Measurements from ENCODE around the gene SH3BP4. TPM values are rescaled to one million over a fixed set of nuclear protein-coding genes. Genes with fewer than 3 reads are reported as not detected.

The SH3BP4 gene
- total and polyA plus RNA-seq, 2 of the 13 experiments (the other 11 are each of a cell fraction or from before 2014, with no cell fraction given): 34.6 to 99.1 TPM

- TF ChIP-seq KMT2B (CRISPR knock-in tag; IDR thresholded peaks at IDR 0.05) (no peak), ZNF263 (CRISPR knock-in tag; IDR thresholded peaks at IDR 0.05) (peak; percentile 94)
- no TSS peak for BruUV-seq (replicated peaks)
- H3K4me2 ChIP-seq (ENCODE audit: low read depth, low read length): no peak overlapping the region
- no peak overlapping the region for H3K9ac ChIP-seq (ENCODE audit: insufficient read depth, low read depth, low read length)
- DNase-seq (ENCODE audit: low spot score): no peak
- no peak overlapping the region for H3K27ac ChIP-seq (ENCODE audit: extremely low read length, insufficient read depth, low read length)
- FAIRE-seq: no peak
- H3K36me3 ChIP-seq (replicated peaks in 1 of 2; ENCODE audit: control insufficient read depth in 1 of 2, insufficient read depth in 2 of 2, low read length in 2 of 2): no peaks in the 10 kb centered on the region
- H3K79me2 ChIP-seq (ENCODE audit: insufficient read depth, low read length): no peaks in the 10 kb centered on the region
- ChIA-PET POLR2A (interaction anchor here (0.6 kb wide), 1 partner anchor 42 kb away, joined by 4 read pairs; no protein-coding TSS in a partner anchor), CTCF (ENCODE audit: low intra/inter-chr PET ratio, low total read pairs) (no interaction called here)
- in situ Hi-C loops (cut with HindIII; ENCODE audit: extremely low pct_ligation_motif_present, low pct_unique_long_range_greater_than_20kb) (no loop called here), intact Hi-C loops (cut with micrococcal nuclease; ENCODE audit: unreplicated experiment) (no loop called here)
- no peak overlapping the region for H2AFZ ChIP-seq (ENCODE audit: low read length)
- H3K4me1 ChIP-seq (ENCODE audit: insufficient read depth, low read length): peaks cover 21% of the 10 kb centered on the region
- H4K20me1 ChIP-seq (ENCODE audit: insufficient read depth, low read length): no peaks in the 10 kb centered on the region
- WGBS (ENCODE audit: low lambda C conversion rate): 20% methylated on average over 17 of the region's 17 CpGs
- no peaks in the 10 kb centered on the region for H3K9me3 ChIP-seq (ENCODE audit: low read length)
- no peak overlapping the region; a peak in 1 of 6 replicates for H3K4me3 ChIP-seq (replicated peaks in 1 of 3; ENCODE audit: insufficient read depth in 1 of 3, low read depth in 2 of 3, low read length in 3 of 3)
- peak; percentile 78 for ATAC-seq
- peaks cover 2 to 71% of the 10 kb centered on the region in 2 experiments; a peak in 4 of 5 replicates for H3K27me3 ChIP-seq (ENCODE audit: control insufficient read depth in 1 of 2, insufficient read depth in 2 of 2, low read length in 2 of 2)
Observed at GRCh38 chr2:235087832-235088495, 136.1 kb downstream of the SH3BP4 start.

GRCh38 chr2:235088496-235088921 lies 136.7 kb downstream of the SH3BP4 start:
- DNase-seq (ENCODE audit: low spot score): peak; percentile 22
- Histone ChIP-seq H3K9me3 (ENCODE audit: low read length) (no peaks in the 10 kb centered on the region), H3K27ac (ENCODE audit: extremely low read length, insufficient read depth, low read length) (no peak overlapping the region), H2AFZ (ENCODE audit: low read length) (no peak overlapping the region), H3K27me3 (ENCODE audit: control insufficient read depth in 1 of 2, insufficient read depth in 2 of 2, low read length in 2 of 2) (peaks cover 2 to 65% of the 10 kb centered on the region in 2 experiments; a peak in 4 of 5 replicates), H3K9ac (ENCODE audit: insufficient read depth, low read depth, low read length) (no peak overlapping the region), H3K4me3 (replicated peaks in 1 of 3; ENCODE audit: insufficient read depth in 1 of 3, low read depth in 2 of 3, low read length in 3 of 3) (no peak overlapping the region), H3K4me1 (ENCODE audit: insufficient read depth, low read length) (peaks cover 21% of the 10 kb centered on the region), H3K4me2 (ENCODE audit: low read depth, low read length) (no peak overlapping the region), H4K20me1 (ENCODE audit: insufficient read depth, low read length) (no peaks in the 10 kb centered on the region), H3K36me3 (replicated peaks in 1 of 2; ENCODE audit: control insufficient read depth in 1 of 2, insufficient read depth in 2 of 2, low read length in 2 of 2) (no peaks in the 10 kb centered on the region), H3K79me2 (ENCODE audit: insufficient read depth, low read length) (no peaks in the 10 kb centered on the region)
- FAIRE-seq: no peak
- in situ Hi-C loops (cut with HindIII; ENCODE audit: extremely low pct_ligation_motif_present, low pct_unique_long_range_greater_than_20kb) (no loop called here), intact Hi-C loops (cut with micrococcal nuclease; ENCODE audit: unreplicated experiment) (no loop called here)
- no TSS peak for BruUV-seq (replicated peaks)
- POLR2A ChIA-PET: interaction anchor here (0.6 kb wide), 1 partner anchor 43 kb away, joined by 4 read pairs; no protein-coding TSS in a partner anchor
- 27% methylated on average over 10 of the region's 10 CpGs for WGBS (ENCODE audit: low lambda C conversion rate)
- TF ChIP-seq TERF1 (CRISPR knock-in tag; IDR thresholded peaks at IDR 0.05) (no peak), CTCF (CRISPR knock-in tag; IDR thresholded peaks at IDR 0.05) (peak; percentile 49), STAG1 (CRISPR knock-in tag; IDR thresholded peaks at IDR 0.05) (peak; percentile 47; the same call in 1 of the 2 replicates)
- CTCF ChIA-PET (ENCODE audit: low intra/inter-chr PET ratio, low total read pairs): no interaction called here
- peak; percentile 42; the same call in 2 of the 3 replicates for ATAC-seq

Data from HepG2 (cell line).